K562 (cell line): ENCODE data around the gene EFNA5. TPM values are rescaled to one million over a fixed set of nuclear protein-coding genes. Genes with fewer than 3 reads are reported as not detected.

Source experiments
- ATAC-seq: fragments of 200-7000 bp; cut with Tn5 transposase; 3 replicates; pipeline ENCODE4 v1.9.1; 2020; ENCODE audit warnings: moderate library complexity
- BruUV-seq: library from RNA; stranded (reverse); fragments of 400-500 nt; replicated peaks from 2 replicates; lab custom pipeline; 2021; lab: Mats Ljungman, UMichigan
- CTCF ChIA-PET: fragments of 300-600 bp; formaldehyde crosslinking; extraction: SDS; loops from one replicate; lab custom pipeline; 2021; ENCODE audit warnings: low intra/inter-chr PET ratio; lab: Yijun Ruan, JAX
- POLR2A ChIA-PET: fragments of 300-600, 350-650 bp; sonication (Branson Sonifier 250); formaldehyde crosslinking; extraction: SDS; loops from one replicate; lab custom pipeline; 2021; ENCODE audit warnings: antibody characterized with exemption, inconsistent platforms; lab: Yijun Ruan, JAX
- DNase-seq, 4 experiments: peaks; one replicate each; pipeline versions ENCODE4 v3.0.0 to v3.0.0-alpha.2; 2011 to 2018; ENCODE audit warnings: low spot score in 3 of 4, mixed read lengths in 3 of 4; ENCODE audit errors: extremely low read depth in 1 of 4
- FAIRE-seq: peaks from 2 replicates; lab custom pipeline; 2011; peaks lifted over from hg19 to GRCh38; lab: Jason Lieb, UNC
- H2AFZ ChIP-seq: 2 replicates; pipeline ENCODE4 v1.6.0; 2011; ENCODE audit warnings: low read depth, low read length, control low read depth, inconsistent platforms
- H3K27ac ChIP-seq: fragments of 200-600 bp; 3 replicates; pipeline ENCODE4 v1.8.0; 2011; ENCODE audit warnings: low read depth, mild to moderate bottlenecking, control low read depth, inconsistent platforms, low read length, moderate library complexity, mixed read lengths; ENCODE audit errors: extremely low read depth
- H3K27me3 ChIP-seq, 2 experiments: fragments of 300-600 bp in 1 of 2; 2 replicates in 1 of 2; 3 replicates in 1 of 2; pipeline versions ENCODE4 v1.6.0 to v1.8.0; 2011; ENCODE audit warnings: inconsistent platforms in 2 of 2, low read length in 2 of 2, mild to moderate bottlenecking in 1 of 2, mixed read lengths in 1 of 2, moderate library complexity in 1 of 2; ENCODE audit not compliant: control insufficient read depth in 2 of 2, insufficient read depth in 2 of 2
- H3K36me3 ChIP-seq: fragments of 300-600 bp; 3 replicates; pipeline ENCODE4 v1.8.0; 2011; ENCODE audit warnings: mild to moderate bottlenecking, low read length, inconsistent platforms; ENCODE audit not compliant: control insufficient read depth, insufficient read depth
- H3K4me1 ChIP-seq, 2 experiments: fragments of 200-600 bp in 1 of 2; replicated peaks in 1 of 2; 2 replicates in 1 of 2; 3 replicates in 1 of 2; pipeline versions ENCODE4 v1.5.1 to v1.8.0; 2011; ENCODE audit warnings: inconsistent platforms in 2 of 2, low read length in 2 of 2, mild to moderate bottlenecking in 1 of 2, mixed read lengths in 1 of 2, moderate library complexity in 1 of 2; ENCODE audit not compliant: control insufficient read depth in 2 of 2, insufficient read depth in 2 of 2
- H3K4me2 ChIP-seq: 2 replicates; pipeline ENCODE4 v1.6.1; 2011; ENCODE audit warnings: low read length, control low read depth, inconsistent platforms, mixed read lengths; ENCODE audit not compliant: insufficient read depth
- H3K4me3 ChIP-seq: fragments of 200-600 bp; sonication (generic), shearing (Covaris generic); 2 replicates; pipeline ENCODE4 v1.5.1; 2016; ENCODE audit warnings: control low read depth, inconsistent platforms
- H3K79me2 ChIP-seq: fragments of 200-600 bp; 3 replicates; pipeline ENCODE4 v1.8.0; 2011; ENCODE audit warnings: low read length, inconsistent platforms; ENCODE audit not compliant: control insufficient read depth, insufficient read depth
- H3K9ac ChIP-seq, 2 experiments: 2 replicates each; pipeline versions ENCODE4 v1.6.0 to v1.6.1; 2011; ENCODE audit warnings: low read depth in 2 of 2, low read length in 2 of 2, control low read depth in 1 of 2, inconsistent platforms in 1 of 2, mild to moderate bottlenecking in 1 of 2, mixed read lengths in 1 of 2; ENCODE audit not compliant: insufficient read depth in 1 of 2
- H3K9me1 ChIP-seq: one replicate; pipeline ENCODE4 v1.6.0; 2011; ENCODE audit warnings: inconsistent platforms, mild to moderate bottlenecking, low read length, moderate library complexity; ENCODE audit not compliant: control insufficient read depth, insufficient read depth
- H3K9me3 ChIP-seq: replicated peaks from 2 replicates; pipeline ENCODE4 v1.5.1; 2011; ENCODE audit warnings: low read depth, low read length, inconsistent platforms; ENCODE audit not compliant: control insufficient read depth, insufficient read depth
- H4K20me1 ChIP-seq: replicated peaks from 2 replicates; pipeline ENCODE4 v1.6.1; 2011; ENCODE audit warnings: low read length, inconsistent platforms, mixed read lengths; ENCODE audit not compliant: control insufficient read depth, insufficient read depth
- ATF7 ChIP-seq: fragments of 450-650 bp; IDR thresholded peaks from 2 replicates; pipeline ENCODE4 v1.7.1; 2014; ENCODE audit warnings: mild to moderate bottlenecking, moderate library complexity
- E2F8 ChIP-seq: fragments of 450-650 bp; IDR thresholded peaks from 2 replicates; pipeline ENCODE4 v1.7.1; 2018; ENCODE audit warnings: mild to moderate bottlenecking, low read depth; ENCODE audit not compliant: partially characterized antibody
- NUFIP1 ChIP-seq: fragments of 450-650 bp; IDR thresholded peaks from 2 replicates; pipeline ENCODE4 v1.6.1; 2018; ENCODE audit not compliant: partially characterized antibody
- ZBTB26 ChIP-seq: fragments of 450-650 bp; formaldehyde crosslinking; IDR thresholded peaks from 2 replicates; pipeline ENCODE4 v1.4.0; 2022; ENCODE audit warnings: missing genetic modification characterization
- ZNF274 ChIP-seq: IDR thresholded peaks from 2 replicates; pipeline ENCODE4 v1.6.1; 2011; ENCODE audit warnings: low read depth, mild to moderate bottlenecking, low read length, moderate library complexity, borderline replicate concordance
- ZNF436 ChIP-seq: fragments of 250-450, 450-650 bp; sonication (Bioruptor Pico); formaldehyde crosslinking; IDR thresholded peaks from 2 replicates; pipeline ENCODE4 v1.7.0; 2020; ENCODE audit warnings: mild to moderate bottlenecking
- ZNF583 ChIP-seq: fragments of 250-450 bp; sonication (Bioruptor Pico); IDR thresholded peaks from 2 replicates; pipeline ENCODE4 v1.4.0; 2020
- WGBS: fragments of 100-300 bp; shearing (Covaris generic); methylation state at CpG from one replicate; pipeline ENCODE4 v1.1.6; 2016; ENCODE audit warnings: low coverage, mixed read lengths; ENCODE audit not compliant: insufficient coverage; ENCODE audit errors: missing lambda C conversion rate; 5-methylcytosine and 5-hydroxymethylcytosine counted together
- in situ Hi-C: fragments of 300-500 bp; cut with MboI; formaldehyde crosslinking; loops from 4 replicates; pipeline ENCODE4 v1.15.0; 2018; ENCODE audit warnings: inconsistent platforms, mixed read lengths
- intact Hi-C: fragments of 100-400 bp; cut with micrococcal nuclease; formaldehyde crosslinking; loops from 2 replicates; pipeline ENCODE4 v1.14.2; 2022
- polyA plus RNA-seq, 8 experiments: library from polyadenylated mRNA; depleted of rRNA in 4 of 8; stranded (reverse) in 5 of 8; unstranded in 3 of 8; fragments of >200 nt; fragmentation: Nextera tagmentation in 2 of 8; fragmentation: Illumina TruSeq in 1 of 8; extraction: Ambion mirVana in 2 of 8; extraction: Trizol in 1 of 8; gene quantifications; 2 replicates each; pipeline versions ENCODE4 v1.2.1 to v1.2.3, GENCODE V29; 2011 to 2014; ENCODE audit warnings: inconsistent platforms in 1 of 8, missing spikeins in 1 of 8
- total RNA-seq, 7 experiments: library from RNA; depleted of rRNA in 6 of 7; stranded (reverse); fragments of >200 nt in 6 of 7; fragmentation: Illumina TruSeq in 2 of 7; extraction: Trizol in 2 of 7; gene quantifications; 2 replicates each; pipeline versions ENCODE4 v1.2.1 to v1.2.3, GENCODE V29; 2011 to 2021; ENCODE audit warnings: low replicate concordance in 1 of 7

The EFNA5 gene
- total and polyA plus RNA-seq, 9 of the 15 experiments (the other 6 are each of a cell fraction or from before 2014, with no cell fraction given) = 0.20 TPM; not detected in 8

GRCh38 chr5:107331882-107332281 is 338.9 kb downstream of the EFNA5 start:
- Histone ChIP-seq H3K9me3 (0 out of 2 replicates have a peak, but pooled peaks cover 3% of the 10 kb centered on the region), H3K9me1 (no peaks in the 10 kb centered on the region), H3K27me3 (no peaks in the 10 kb centered on the region), H3K79me2 (no peaks in the 10 kb centered on the region), H3K9ac (no peak overlapping the region), H3K4me2 (no peak overlapping the region), H3K36me3 (no peaks in the 10 kb centered on the region), H3K27ac (no peak overlapping the region), H3K4me1 (no peaks in the 10 kb centered on the region), H4K20me1 (no peaks in the 10 kb centered on the region), H3K4me3 (no peak overlapping the region), H2AFZ (no peak overlapping the region)
- 0% methylated on average over 2 of the region's 2 CpGs for WGBS
- intact Hi-C loops = no loop called here
- in situ Hi-C loops = no loop called here
- ChIA-PET POLR2A (no interaction called here), CTCF (no interaction called here)
- ATAC-seq = no peak
- FAIRE-seq = no peak
- no TSS peak for BruUV-seq
- DNase-seq = no peak
- TF ChIP-seq ZBTB26 (CRISPR knock-in tag) = no peak
- no peak for TF ChIP-seq ATF7
- no peak for TF ChIP-seq NUFIP1
- no peak for TF ChIP-seq ZNF274
- no peak for TF ChIP-seq ZNF436
- TF ChIP-seq ZNF583 = no peak
- TF ChIP-seq E2F8 = no peak
